Liver (tissue), 3 donors: ENCODE results near the gene OR51B4.

ENCODE experiments used
- CTCF ChIP-seq: fragments of 150-350 bp; IDR thresholded peaks from 2 replicates; pipeline ENCODE4 v1.5.1; 2017; ENCODE audit warnings: improper control_type of control experiment, low read depth, low read length; ENCODE audit not compliant: missing input control
- RAD21 ChIP-seq, 2 donors: IDR thresholded peaks; 2 replicates each; pipeline ENCODE4 v1.6.1; 2016; ENCODE audit warnings: antibody characterized with exemption in 2 of 2, mild to moderate bottlenecking in 2 of 2
- RXRA ChIP-seq, 2 donors: IDR thresholded peaks; 2 replicates each; pipeline ENCODE4 v1.6.1; 2017 to 2018; ENCODE audit warnings: antibody characterized with exemption in 2 of 2, mild to moderate bottlenecking in 1 of 2
- TAF1 ChIP-seq: conservative IDR thresholded peaks from 2 replicates; pipeline ENCODE4 v1.6.1; 2016; ENCODE audit warnings: antibody characterized with exemption, mild to moderate bottlenecking
- TF ChIP-seq, protein P1 (sequence below): IDR thresholded peaks from 2 replicates; pipeline ENCODE4 v1.6.1; 2016; ENCODE audit warnings: antibody characterized with exemption
- donor health status: healthy.
- donor health status: healthy.

DNA sequence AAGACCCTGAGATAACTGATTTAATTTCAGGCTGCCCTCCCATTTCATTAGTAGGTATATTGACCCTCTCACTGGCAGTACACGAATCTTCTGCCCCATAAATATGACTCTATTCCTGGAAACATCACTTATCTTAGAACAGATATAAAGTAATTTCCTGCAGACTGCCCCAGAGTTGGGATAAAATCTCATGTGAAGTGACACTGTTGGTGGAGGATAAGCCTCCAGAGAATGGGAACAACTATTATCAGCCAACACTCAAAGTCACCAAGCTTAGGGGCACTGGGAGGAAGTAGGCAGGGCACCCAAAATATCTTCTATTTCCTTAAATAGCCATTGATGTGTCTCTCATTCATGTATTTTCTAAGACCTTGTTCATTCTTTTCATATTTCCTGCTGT lies 33.4 kb upstream of the OR51B4 start:
- TF ChIP-seq CTCF = no peak
- no peak for TF ChIP-seq RXRA (IDR thresholded peaks at IDR 0.05)
- no peak for TF ChIP-seq TAF1
- no peak for TF ChIP-seq RAD21 (IDR thresholded peaks at IDR 0.05)
- TF ChIP-seq, protein P1, sequence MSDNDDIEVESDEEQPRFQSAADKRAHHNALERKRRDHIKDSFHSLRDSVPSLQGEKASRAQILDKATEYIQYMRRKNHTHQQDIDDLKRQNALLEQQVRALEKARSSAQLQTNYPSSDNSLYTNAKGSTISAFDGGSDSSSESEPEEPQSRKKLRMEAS = no peak
